HG03342 (cell line): Measurements from ENCODE around the gene EFCAB13.
"Not testable (repeated sequence)": the region's sequence is repeated elsewhere in the genome, so short reads cannot be mapped to it uniquely, and the experiment has no call there.

Experiments used
- ATAC-seq: cut with Tn5 transposase; IDR thresholded peaks from one replicate; pipeline ENCODE4 v1.9.1; 2021; ENCODE audit warnings: mild to moderate bottlenecking, moderate library complexity; ENCODE audit not compliant: unreplicated experiment

The EFCAB13 gene

GRCh38 chr17:47423406-47424295 lies 99.9 kb downstream of the EFCAB13 start:
- no peak for ATAC-seq

GRCh38 chr17:47425233-47425632 lies 101.5 kb downstream of the EFCAB13 start:
- ATAC-seq, result not testable (repeated sequence)

- ATAC-seq, result not testable (repeated sequence)
Observed at GRCh38 chr17:47425887-47426635, 102.3 kb downstream of the EFCAB13 start.

GRCh38 chr17:47427985-47428384 lies 104.2 kb downstream of the EFCAB13 start:
- no peak for ATAC-seq

GRCh38 chr17:47432240-47432639 lies 108.5 kb downstream of the EFCAB13 start:
- not testable (repeated sequence) for ATAC-seq

GRCh38 chr17:47465165-47465564 lies 141.4 kb downstream of the EFCAB13 start:
- no peak for ATAC-seq

GRCh38 chr17:47466976-47467375 lies 143.2 kb downstream of the EFCAB13 start:
- ATAC-seq, result not testable (repeated sequence)

GRCh38 chr17:47470836-47471235 lies 147.1 kb downstream of the EFCAB13 start:
- ATAC-seq, result no peak

- ATAC-seq, result not testable (repeated sequence)
Observed at GRCh38 chr17:47472073-47472472, 148.3 kb downstream of the EFCAB13 start.
